SIG-M5 treated with dmso at 0.1 percent for 504 hours (cell line): ENCODE measurements around the gene PDE6C.

Experiments used
- DNase-seq: peaks from one replicate; lab custom pipeline; 2025; ENCODE audit not compliant: unreplicated experiment; lab: John Stamatoyannopoulos, UW

Gene PDE6C

GRCh38 chr10:93697207-93697606 lies 84.9 kb downstream of the PDE6C start:
- DNase-seq = no peak

GRCh38 chr10:93701866-93702209 lies 89.5 kb downstream of the PDE6C start:
- DNase-seq = peak; percentile 57

GRCh38 chr10:93702210-93703001 lies 90.1 kb downstream of the PDE6C start, which contains the start of gene FRA10AC1:
Gene FRA10AC1 (minus strand): TSS chr10:93702592. CDS start chr10:93700106, 2,486 bp downstream.
- peak; percentile 84 for DNase-seq

- peak; percentile 28 for DNase-seq
Measured at GRCh38 chr10:93703066-93703465, 90.7 kb downstream of the PDE6C start.

- DNase-seq = no peak
Measured at GRCh38 chr10:93703841-93704240, 91.5 kb downstream of the PDE6C start.

- DNase-seq = no peak
Measured at GRCh38 chr10:93704451-93704850, 92.1 kb downstream of the PDE6C start.

GRCh38 chr10:93707623-93708022 lies 95.3 kb downstream of the PDE6C start:
- DNase-seq = peak; percentile 6

- DNase-seq = no peak
Measured at GRCh38 chr10:93710333-93710909, 98.1 kb downstream of the PDE6C start.

GRCh38 chr10:93711891-93712290 lies 99.6 kb downstream of the PDE6C start:
- DNase-seq = no peak

- DNase-seq = no peak
Measured at GRCh38 chr10:93712593-93712992, 100.3 kb downstream of the PDE6C start.

GRCh38 chr10:93715345-93715744 lies 103.0 kb downstream of the PDE6C start:
- DNase-seq = no peak
